Parathyroid adenoma (tissue), 2 donors: ENCODE results near the gene YIPF5.

Experiments used
- H2AFZ ChIP-seq: fragments of 300-600 bp; sonication (generic); one replicate; pipeline ENCODE4 v1.7.0; 2017; ENCODE audit warnings: antibody characterized with exemption, mild to moderate bottlenecking
- H3K27ac ChIP-seq: fragments of 300-600 bp; sonication (generic); one replicate; pipeline ENCODE4 v1.7.0; 2017
- H3K27me3 ChIP-seq: fragments of 300-600 bp; sonication (generic); one replicate; pipeline ENCODE4 v1.7.0; 2017; ENCODE audit warnings: low read length; ENCODE audit not compliant: control insufficient read depth, insufficient read depth
- H3K36me3 ChIP-seq: fragments of 300-600 bp; sonication (generic); one replicate; pipeline ENCODE4 v1.7.0; 2017; ENCODE audit warnings: low read length; ENCODE audit not compliant: control insufficient read depth, insufficient read depth
- H3K4me1 ChIP-seq: fragments of 300-600 bp; sonication (generic); one replicate; pipeline ENCODE4 v1.7.0; 2017; ENCODE audit warnings: control low read depth
- H3K4me2 ChIP-seq: fragments of 300-600 bp; sonication (generic); one replicate; pipeline ENCODE4 v1.7.0; 2017; ENCODE audit warnings: low read length
- H3K4me3 ChIP-seq: fragments of 300-600 bp; sonication (generic); one replicate; pipeline ENCODE4 v1.7.0; 2017; ENCODE audit warnings: low read depth, low read length
- H3K79me2 ChIP-seq: fragments of 300-600 bp; sonication (generic); one replicate; pipeline ENCODE4 v1.7.0; 2017; ENCODE audit warnings: control low read depth
- H3K9ac ChIP-seq: fragments of 300-600 bp; sonication (generic); one replicate; pipeline ENCODE4 v1.7.0; 2017; ENCODE audit warnings: mild to moderate bottlenecking
- H3K9me3 ChIP-seq: fragments of 300-600 bp; sonication (generic); one replicate; pipeline ENCODE4 v1.7.0; 2017; ENCODE audit warnings: low read length; ENCODE audit not compliant: control insufficient read depth
- CTCF ChIP-seq: fragments of 300-600 bp; sonication (generic); IDR thresholded peaks from one replicate; pipeline ENCODE4 v1.7.0; 2017; ENCODE audit warnings: antibody characterized with exemption, mild to moderate bottlenecking
- donor health status: primary hyperparathyroidism.

YIPF5 gene

GRCh38 chr5:144134194-144134826, 36.1 kb downstream of the YIPF5 start:
- H3K79me2 ChIP-seq: no peaks in the 10 kb centered on the region
- H3K36me3 ChIP-seq: no peaks in the 10 kb centered on the region
- H3K4me3 ChIP-seq: no peak overlapping the region
- H3K4me2 ChIP-seq: no peak overlapping the region
- H3K27ac ChIP-seq: no peak overlapping the region
- H2AFZ ChIP-seq: no peak overlapping the region
- H3K9ac ChIP-seq: no peak overlapping the region
- H3K4me1 ChIP-seq: no peaks in the 10 kb centered on the region
- H3K27me3 ChIP-seq: no peaks in the 10 kb centered on the region
- no peaks in the 10 kb centered on the region for H3K9me3 ChIP-seq
- no peak for TF ChIP-seq CTCF

- H3K27me3 ChIP-seq: no peaks in the 10 kb centered on the region
- no peak overlapping the region for H3K27ac ChIP-seq
- H3K9ac ChIP-seq: no peak overlapping the region
- TF ChIP-seq CTCF: no peak
- no peak overlapping the region for H3K4me3 ChIP-seq
- H3K36me3 ChIP-seq: no peaks in the 10 kb centered on the region
- no peaks in the 10 kb centered on the region for H3K9me3 ChIP-seq
- H3K4me2 ChIP-seq: no peak overlapping the region
- no peak overlapping the region for H2AFZ ChIP-seq
- no peaks in the 10 kb centered on the region for H3K79me2 ChIP-seq
- H3K4me1 ChIP-seq: no peaks in the 10 kb centered on the region
These were observed 37.3 kb downstream of the YIPF5 start for GRCh38 chr5:144133050-144133633.

- no peak for TF ChIP-seq CTCF
- Histone ChIP-seq H3K4me1 (no peaks in the 10 kb centered on the region), H3K27me3 (no peaks in the 10 kb centered on the region), H3K79me2 (no peaks in the 10 kb centered on the region), H3K27ac (no peak overlapping the region), H3K4me3 (no peak overlapping the region), H3K9ac (no peak overlapping the region), H3K36me3 (no peaks in the 10 kb centered on the region), H3K9me3 (no peaks in the 10 kb centered on the region), H2AFZ (no peak overlapping the region), H3K4me2 (no peak overlapping the region)
These were observed 39.2 kb downstream of the YIPF5 start for GRCh38 chr5:144131261-144131660.

- H3K36me3 ChIP-seq: no peaks in the 10 kb centered on the region
- H3K9ac ChIP-seq: no peak overlapping the region
- TF ChIP-seq CTCF: no peak
These were observed 40.2 kb downstream of the YIPF5 start for GRCh38 chr5:144130306-144130705.

GRCh38 chr5:144128844-144129243, 41.6 kb downstream of the YIPF5 start:
- no peak overlapping the region for H3K4me2 ChIP-seq
- no peak overlapping the region for H3K9ac ChIP-seq
- H2AFZ ChIP-seq: no peak overlapping the region
- no peak for TF ChIP-seq CTCF
- no peaks in the 10 kb centered on the region for H3K9me3 ChIP-seq
- no peak overlapping the region for H3K27ac ChIP-seq
- H3K79me2 ChIP-seq: no peaks in the 10 kb centered on the region
- H3K27me3 ChIP-seq: no peaks in the 10 kb centered on the region
- no peaks in the 10 kb centered on the region for H3K4me1 ChIP-seq
- H3K36me3 ChIP-seq: no peaks in the 10 kb centered on the region
- H3K4me3 ChIP-seq: no peak overlapping the region

More at GRCh38 chr5:144130306-144130705, 40.2 kb downstream of the YIPF5 start:
- no peaks in the 10 kb centered on the region for H3K4me1 ChIP-seq
- H3K27ac ChIP-seq: no peak overlapping the region
- no peak overlapping the region for H2AFZ ChIP-seq
- no peaks in the 10 kb centered on the region for H3K9me3 ChIP-seq
- H3K79me2 ChIP-seq: no peaks in the 10 kb centered on the region
- no peak overlapping the region for H3K4me3 ChIP-seq
- no peaks in the 10 kb centered on the region for H3K27me3 ChIP-seq
- H3K4me2 ChIP-seq: no peak overlapping the region
